Left hindlimb (tissue), 1 donor: ENCODE results near the gene PCYT1A.
A peak's percentile ranks its signal among the peaks of the same experiment; 100 is the strongest.
"Not testable (repeated sequence)": the region's sequence is repeated elsewhere in the genome, so short reads cannot be mapped to it uniquely, and the experiment has no call there.

Experiments used
- DNase-seq: peaks from one replicate; pipeline ENCODE4 v3.0.0-alpha.2; 2018

Gene PCYT1A

GRCh38 chr3:196189566-196190347 is 97.8 kb downstream of the PCYT1A start:
- no peak for DNase-seq

GRCh38 chr3:196186651-196187573 is 100.6 kb downstream of the PCYT1A start:
- DNase-seq = peak; percentile 72

- DNase-seq = no peak
Observed at GRCh38 chr3:196184881-196185280, 102.6 kb downstream of the PCYT1A start.

GRCh38 chr3:196184169-196184432 is 103.4 kb downstream of the PCYT1A start:
- DNase-seq = not testable (repeated sequence)

- no peak for DNase-seq
Observed at GRCh38 chr3:196181127-196181546, 106.4 kb downstream of the PCYT1A start.

GRCh38 chr3:196180346-196180745 is 107.2 kb downstream of the PCYT1A start:
- no peak for DNase-seq
